ENCODE results near the gene PPP2R2C.

PPP2R2C gene

DNA sequence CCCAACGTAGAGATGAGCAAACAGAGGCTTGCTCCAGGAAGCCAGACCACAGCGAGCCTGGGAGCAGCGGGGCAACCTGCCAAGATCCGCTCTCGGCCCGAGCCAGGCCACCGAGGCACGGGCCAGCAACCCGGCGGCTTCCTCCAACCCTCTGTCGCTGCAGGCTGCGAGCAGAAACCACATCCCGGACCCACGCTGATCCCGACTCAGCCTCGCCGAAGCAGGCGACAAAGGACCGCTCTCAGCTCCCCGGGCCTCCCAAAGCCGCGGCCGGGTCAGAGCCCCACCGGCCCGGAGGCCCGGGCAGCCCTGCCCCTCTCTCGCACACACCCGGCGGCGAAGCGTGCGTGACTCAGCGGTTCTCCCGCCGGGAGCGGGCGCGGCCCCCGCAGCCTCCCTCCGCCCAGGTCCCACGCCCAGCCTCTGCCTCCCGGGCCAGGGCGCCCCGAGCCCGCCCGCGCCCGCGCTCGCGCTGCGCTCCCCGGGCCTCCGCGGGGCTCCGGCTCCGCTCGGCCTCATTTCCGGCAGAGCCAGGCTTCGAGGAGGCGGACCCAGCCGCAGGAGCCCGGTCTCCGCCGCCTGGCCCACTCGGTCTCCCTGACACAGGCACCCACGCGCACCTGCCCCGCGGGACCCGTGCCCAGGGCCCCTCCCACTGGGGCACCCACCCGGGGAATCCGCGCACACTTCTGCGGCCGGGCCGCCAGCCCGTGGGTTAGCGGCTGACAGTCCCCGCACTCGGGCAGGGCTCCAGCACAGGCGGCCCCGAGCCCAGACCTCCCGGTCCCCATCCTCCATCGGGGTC lies 1.7 kb downstream of the PPP2R2C start:
- no peaks in the 10 kb centered on the region for H3K79me2 ChIP-seq (ENCODE audit: insufficient read depth, low read depth)
- H3K36me3 ChIP-seq (ENCODE audit: insufficient read depth), result no peaks in the 10 kb centered on the region
- no peaks in the 10 kb centered on the region for H3K4me1 ChIP-seq (ENCODE audit: low read depth, poor library complexity, severe bottlenecking)
- no peak overlapping the region for H3K9ac ChIP-seq
- peaks cover 6% of the 10 kb centered on the region; the same call in 1 of the 2 replicates for H3K27me3 ChIP-seq (ENCODE audit: insufficient read depth, low read depth)
- TF ChIP-seq, protein P1, sequence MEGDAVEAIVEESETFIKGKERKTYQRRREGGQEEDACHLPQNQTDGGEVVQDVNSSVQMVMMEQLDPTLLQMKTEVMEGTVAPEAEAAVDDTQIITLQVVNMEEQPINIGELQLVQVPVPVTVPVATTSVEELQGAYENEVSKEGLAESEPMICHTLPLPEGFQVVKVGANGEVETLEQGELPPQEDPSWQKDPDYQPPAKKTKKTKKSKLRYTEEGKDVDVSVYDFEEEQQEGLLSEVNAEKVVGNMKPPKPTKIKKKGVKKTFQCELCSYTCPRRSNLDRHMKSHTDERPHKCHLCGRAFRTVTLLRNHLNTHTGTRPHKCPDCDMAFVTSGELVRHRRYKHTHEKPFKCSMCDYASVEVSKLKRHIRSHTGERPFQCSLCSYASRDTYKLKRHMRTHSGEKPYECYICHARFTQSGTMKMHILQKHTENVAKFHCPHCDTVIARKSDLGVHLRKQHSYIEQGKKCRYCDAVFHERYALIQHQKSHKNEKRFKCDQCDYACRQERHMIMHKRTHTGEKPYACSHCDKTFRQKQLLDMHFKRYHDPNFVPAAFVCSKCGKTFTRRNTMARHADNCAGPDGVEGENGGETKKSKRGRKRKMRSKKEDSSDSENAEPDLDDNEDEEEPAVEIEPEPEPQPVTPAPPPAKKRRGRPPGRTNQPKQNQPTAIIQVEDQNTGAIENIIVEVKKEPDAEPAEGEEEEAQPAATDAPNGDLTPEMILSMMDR (conservative IDR thresholded peaks at IDR 0.05; ENCODE audit: low read depth, low read length), result no peak
- H3K4me3 ChIP-seq (IDR thresholded peaks at IDR 0.05; ENCODE audit: insufficient read depth, low read depth, low read length), result no peak overlapping the region
- no peak overlapping the region for H3K27ac ChIP-seq
- H4K20me1 ChIP-seq (ENCODE audit: insufficient read depth), result no peaks in the 10 kb centered on the region
- H3K4me2 ChIP-seq, result no peak overlapping the region
- no peak overlapping the region for H2AFZ ChIP-seq (ENCODE audit: low read depth)

DNA sequence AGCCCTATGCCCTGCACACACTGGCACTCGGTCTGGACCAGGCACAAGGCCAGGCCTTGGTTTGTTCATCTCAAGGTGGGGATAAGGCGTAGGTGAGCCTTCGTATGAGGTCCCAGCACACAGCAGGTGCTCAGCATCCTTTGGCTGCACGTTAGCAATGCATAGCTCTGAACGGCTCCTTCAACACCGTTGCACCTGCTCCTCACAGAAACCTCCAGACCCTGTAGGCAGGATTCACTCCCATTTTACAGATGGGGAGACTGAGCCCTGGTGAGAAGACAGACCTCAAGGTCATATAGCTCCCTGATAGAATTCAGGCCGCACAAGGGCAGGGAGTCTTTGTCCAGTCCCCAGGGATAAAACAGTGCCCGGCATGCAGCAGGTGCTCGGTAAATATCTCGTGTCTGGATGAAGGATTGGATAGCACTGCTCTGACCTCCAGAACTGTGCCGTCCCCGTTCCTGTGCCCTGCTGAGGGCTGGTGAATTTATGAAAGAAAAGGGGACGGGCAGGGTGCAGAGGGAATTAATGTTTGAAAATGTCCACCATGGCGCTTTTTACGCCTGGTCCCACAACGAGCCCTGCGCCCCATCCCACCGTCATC lies 2.4 kb downstream of the PPP2R2C start:
- Histone ChIP-seq H3K4me1 (ENCODE audit: low read depth, poor library complexity, severe bottlenecking) (no peaks in the 10 kb centered on the region), H3K4me2 (no peak overlapping the region), H3K9ac (no peak overlapping the region), H3K36me3 (ENCODE audit: insufficient read depth) (no peaks in the 10 kb centered on the region), H3K79me2 (ENCODE audit: insufficient read depth, low read depth) (no peaks in the 10 kb centered on the region), H3K27ac (no peak overlapping the region), H2AFZ (ENCODE audit: low read depth) (no peak overlapping the region), H4K20me1 (ENCODE audit: insufficient read depth) (no peaks in the 10 kb centered on the region), H3K4me3 (IDR thresholded peaks at IDR 0.05; ENCODE audit: insufficient read depth, low read depth, low read length) (no peak overlapping the region), H3K27me3 (ENCODE audit: insufficient read depth, low read depth) (peaks cover 6% of the 10 kb centered on the region; the same call in 1 of the 2 replicates)
- TF ChIP-seq, protein P1 (conservative IDR thresholded peaks at IDR 0.05; ENCODE audit: low read depth, low read length), result no peak

DNA sequence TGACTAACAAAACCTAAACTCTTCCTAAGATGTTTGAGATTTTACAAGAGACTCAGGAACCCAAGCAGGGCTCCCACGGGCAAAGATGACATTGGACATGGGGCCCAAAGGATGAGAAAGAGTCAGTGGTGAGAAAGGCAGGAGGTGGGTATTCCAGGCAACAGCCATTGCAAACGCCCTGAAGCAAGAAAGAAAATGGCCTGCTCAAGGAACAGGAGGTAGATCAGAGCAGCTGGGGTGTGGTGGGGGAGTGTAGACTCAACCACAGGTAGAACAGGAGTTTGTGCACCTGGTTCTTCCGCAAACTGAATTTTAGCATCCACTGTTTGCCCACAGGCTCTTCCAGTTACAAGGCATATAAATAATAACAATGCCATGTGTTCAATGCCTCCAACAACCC lies 3.3 kb downstream of the PPP2R2C start:
- Histone ChIP-seq H2AFZ (ENCODE audit: low read depth) (no peak overlapping the region), H3K4me3 (IDR thresholded peaks at IDR 0.05; ENCODE audit: insufficient read depth, low read depth, low read length) (no peak overlapping the region), H3K27me3 (ENCODE audit: insufficient read depth, low read depth) (peaks cover 10% of the 10 kb centered on the region; the same call in 1 of the 2 replicates), H3K4me1 (ENCODE audit: low read depth, poor library complexity, severe bottlenecking) (no peaks in the 10 kb centered on the region), H3K9ac (no peak overlapping the region), H4K20me1 (ENCODE audit: insufficient read depth) (no peaks in the 10 kb centered on the region), H3K27ac (no peak overlapping the region), H3K36me3 (ENCODE audit: insufficient read depth) (no peaks in the 10 kb centered on the region), H3K4me2 (no peak overlapping the region), H3K79me2 (ENCODE audit: insufficient read depth, low read depth) (no peaks in the 10 kb centered on the region)
- TF ChIP-seq, protein P1 (conservative IDR thresholded peaks at IDR 0.05; ENCODE audit: low read depth, low read length), result no peak

DNA sequence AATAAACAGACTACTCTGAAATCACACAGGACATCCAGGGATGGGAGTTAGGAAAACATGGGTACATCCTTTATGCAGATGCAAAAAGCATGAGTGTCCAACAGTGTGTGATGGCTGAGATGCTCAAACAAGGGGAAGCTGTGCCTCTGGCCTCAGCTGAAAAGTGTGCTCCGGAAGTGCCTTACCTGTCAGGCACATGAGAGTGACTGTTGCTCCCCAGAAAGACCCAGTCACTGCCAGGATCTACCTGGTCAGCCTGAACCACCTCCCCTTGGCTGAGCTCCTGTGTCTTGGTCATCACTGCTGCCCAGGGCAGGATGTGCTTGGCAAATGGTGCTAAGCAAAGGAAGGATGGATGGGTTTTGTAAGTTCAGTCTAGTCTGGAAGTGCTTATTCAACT lies 4.0 kb downstream of the PPP2R2C start:
- TF ChIP-seq, protein P1 (conservative IDR thresholded peaks at IDR 0.05; ENCODE audit: low read depth, low read length), result no peak

More for the DNA sequence above, 4.0 kb downstream of the PPP2R2C start:
- H3K27ac ChIP-seq, result no peak overlapping the region
- H2AFZ ChIP-seq (ENCODE audit: low read depth), result no peak overlapping the region
- H3K36me3 ChIP-seq (ENCODE audit: insufficient read depth), result no peaks in the 10 kb centered on the region
- H3K4me1 ChIP-seq (ENCODE audit: low read depth, poor library complexity, severe bottlenecking), result no peaks in the 10 kb centered on the region
- H3K27me3 ChIP-seq (ENCODE audit: insufficient read depth, low read depth), result peaks cover 10% of the 10 kb centered on the region; the same call in 1 of the 2 replicates
- no peak overlapping the region for H3K9ac ChIP-seq
- no peaks in the 10 kb centered on the region for H4K20me1 ChIP-seq (ENCODE audit: insufficient read depth)
- H3K4me3 ChIP-seq (IDR thresholded peaks at IDR 0.05; ENCODE audit: insufficient read depth, low read depth, low read length), result no peak overlapping the region
- H3K79me2 ChIP-seq (ENCODE audit: insufficient read depth, low read depth), result no peaks in the 10 kb centered on the region
- H3K4me2 ChIP-seq, result no peak overlapping the region
